ES-I3 (cell line): Measurements from ENCODE around the gene PNO1.

ENCODE experiments used
- H3K36me3 ChIP-seq: 2 replicates; pipeline ENCODE4 v1.6.1; 2013; ENCODE audit warnings: mild to moderate bottlenecking, low read length, control low read depth, moderate library complexity; ENCODE audit not compliant: insufficient read depth
- H3K4me1 ChIP-seq: 2 replicates; pipeline ENCODE4 v1.6.1; 2013; ENCODE audit warnings: mild to moderate bottlenecking, control low read depth, low read length; ENCODE audit not compliant: insufficient read depth
- H3K9ac ChIP-seq: 2 replicates; pipeline ENCODE4 v1.6.1; 2013; ENCODE audit warnings: low read depth, mild to moderate bottlenecking, low read length, moderate library complexity
- H3K9me3 ChIP-seq: 2 replicates; pipeline ENCODE4 v1.6.1; 2013; ENCODE audit warnings: mild to moderate bottlenecking, low read length, moderate library complexity; ENCODE audit not compliant: control insufficient read depth, insufficient read depth

The PNO1 gene

DNA sequence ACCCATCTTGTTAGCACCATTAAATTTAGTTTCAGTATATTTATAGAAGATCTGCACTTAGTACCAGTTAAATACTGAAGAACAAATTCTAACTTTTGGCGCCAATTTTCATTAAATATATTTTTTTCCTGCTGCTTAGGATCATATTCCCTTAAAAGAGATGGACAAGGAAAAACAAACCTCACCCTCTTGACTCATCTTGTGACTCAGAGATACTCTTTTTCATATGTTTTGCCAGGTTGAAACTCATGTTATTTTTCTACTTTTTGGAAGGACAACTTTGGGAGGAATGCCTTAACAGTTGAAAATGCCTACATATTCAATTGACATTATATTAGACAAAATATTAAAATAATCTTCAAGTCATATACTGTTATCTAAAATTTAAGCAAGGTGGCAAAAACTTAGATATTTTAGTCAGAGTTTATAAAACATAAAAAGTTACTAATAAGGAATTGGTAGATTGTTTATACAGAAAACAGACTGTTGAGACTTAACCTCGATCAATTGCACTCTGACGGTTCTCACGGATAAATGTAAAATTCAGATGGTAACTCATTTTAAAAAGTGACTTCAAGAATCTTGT is 36.2 kb downstream of the PNO1 start:
- H3K9ac ChIP-seq = no peak overlapping the region
- H3K4me1 ChIP-seq = 0 out of 2 replicates have a peak, but pooled peaks cover 9% of the 10 kb centered on the region

DNA sequence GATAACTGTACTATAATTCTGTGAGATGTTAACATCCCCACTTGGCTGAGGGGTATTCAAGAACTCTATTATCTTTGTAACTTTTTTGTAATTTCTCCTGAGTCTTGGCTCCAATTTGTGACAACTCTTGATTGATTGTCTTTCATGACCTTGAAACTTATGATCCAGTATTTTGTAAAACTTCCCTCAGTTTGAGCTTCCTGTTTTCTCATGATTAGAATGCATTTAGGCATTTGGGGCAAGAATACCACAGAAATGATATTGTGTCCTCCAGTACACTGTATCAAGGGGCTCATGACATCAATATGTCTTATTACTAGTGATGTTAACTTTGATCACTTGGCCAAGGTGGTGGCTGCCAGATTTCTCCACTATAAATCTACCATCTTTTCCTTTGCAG is 37.4 kb downstream of the PNO1 start:
- H3K36me3 ChIP-seq = no peaks in the 10 kb centered on the region
- no peaks in the 10 kb centered on the region for H3K9me3 ChIP-seq
- 0 out of 2 replicates have a peak, but pooled peaks cover 9% of the 10 kb centered on the region for H3K4me1 ChIP-seq
- no peak overlapping the region for H3K9ac ChIP-seq

More for the DNA sequence above, 36.2 kb downstream of the PNO1 start:
- no peaks in the 10 kb centered on the region for H3K9me3 ChIP-seq
- no peaks in the 10 kb centered on the region for H3K36me3 ChIP-seq

DNA sequence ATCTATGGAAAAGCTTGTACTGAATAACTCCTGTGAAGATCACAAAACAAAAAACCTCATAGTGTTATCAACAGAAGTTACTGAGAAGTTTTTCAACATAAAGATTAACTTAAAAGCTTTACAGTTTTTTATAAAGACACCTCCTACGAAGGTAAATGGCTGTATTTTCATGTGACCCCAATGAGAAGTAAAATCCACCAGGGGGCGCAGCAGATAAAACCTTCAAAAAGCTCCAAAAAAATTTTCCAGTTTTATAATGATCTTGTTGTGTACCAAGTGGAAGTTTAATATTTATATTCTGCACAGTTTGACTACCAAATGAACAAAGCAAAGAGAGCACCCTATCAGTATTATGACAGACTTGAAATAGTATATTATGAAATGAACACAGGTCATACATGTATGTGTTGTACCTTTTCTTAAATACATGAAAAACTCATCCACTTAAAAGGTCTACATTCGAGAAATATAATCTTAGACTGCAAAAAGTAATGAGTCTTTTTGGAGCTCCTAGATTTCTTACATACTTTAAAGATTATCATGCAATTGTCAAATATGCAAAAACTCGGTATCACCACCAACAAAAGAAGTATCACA is 38.5 kb downstream of the PNO1 start:
- H3K9me3 ChIP-seq = no peaks in the 10 kb centered on the region
- no peaks in the 10 kb centered on the region for H3K36me3 ChIP-seq
- 0 out of 2 replicates have a peak, but pooled peaks cover under 1% of the 10 kb centered on the region for H3K4me1 ChIP-seq
- H3K9ac ChIP-seq = no peak overlapping the region

DNA sequence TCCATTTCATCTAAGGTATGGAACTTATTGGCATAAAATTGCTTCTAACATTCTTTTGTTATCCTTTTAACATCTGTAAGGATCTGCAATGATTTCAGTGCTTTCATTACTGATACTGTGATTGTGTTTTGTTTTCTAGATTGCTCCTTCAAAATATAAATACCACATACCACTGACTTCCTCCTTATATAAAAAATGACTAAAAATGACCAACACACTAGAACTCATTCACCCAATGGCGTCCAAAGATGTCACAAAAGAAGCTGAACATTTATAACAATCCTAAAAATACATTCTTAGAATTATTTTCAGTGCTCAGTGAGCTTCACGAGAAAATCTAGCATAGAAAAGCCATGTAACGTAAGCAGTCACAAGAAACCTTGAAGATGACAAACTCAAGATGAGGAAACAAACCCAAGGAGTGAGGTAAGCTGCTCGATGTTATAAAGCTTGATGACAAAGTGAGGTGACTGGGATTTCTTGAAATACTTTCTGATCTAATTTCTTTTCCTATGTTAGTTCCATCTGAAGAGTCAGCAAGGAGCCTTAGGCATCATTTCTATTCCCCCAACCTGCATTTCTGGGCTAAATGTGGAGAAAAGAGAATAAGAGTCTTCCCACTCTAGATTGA is 42.6 kb downstream of the PNO1 start:
- H3K9ac ChIP-seq = no peak overlapping the region
- no peaks in the 10 kb centered on the region for H3K36me3 ChIP-seq
- no peaks in the 10 kb centered on the region for H3K9me3 ChIP-seq
- H3K4me1 ChIP-seq = no peaks in the 10 kb centered on the region

DNA sequence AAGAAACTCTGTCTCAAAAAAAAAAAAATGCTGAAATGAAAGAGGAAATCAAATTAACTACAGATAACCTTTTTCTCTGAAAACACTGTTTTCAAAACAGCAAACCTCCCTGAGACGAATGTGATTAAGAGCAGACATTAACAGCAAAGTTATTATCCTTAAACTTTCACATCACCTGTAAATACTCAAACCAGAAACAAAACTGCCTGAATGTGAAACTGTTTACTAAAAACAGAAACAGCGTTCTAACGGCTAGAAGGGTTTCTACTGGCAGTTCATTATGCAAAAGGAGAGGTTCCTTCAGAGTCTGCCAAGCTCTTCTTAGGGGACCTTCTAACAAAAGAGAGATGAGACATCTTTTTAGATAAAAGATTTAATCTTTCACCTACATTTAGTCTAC is 45.9 kb downstream of the PNO1 start:
- no peaks in the 10 kb centered on the region for H3K4me1 ChIP-seq

DNA sequence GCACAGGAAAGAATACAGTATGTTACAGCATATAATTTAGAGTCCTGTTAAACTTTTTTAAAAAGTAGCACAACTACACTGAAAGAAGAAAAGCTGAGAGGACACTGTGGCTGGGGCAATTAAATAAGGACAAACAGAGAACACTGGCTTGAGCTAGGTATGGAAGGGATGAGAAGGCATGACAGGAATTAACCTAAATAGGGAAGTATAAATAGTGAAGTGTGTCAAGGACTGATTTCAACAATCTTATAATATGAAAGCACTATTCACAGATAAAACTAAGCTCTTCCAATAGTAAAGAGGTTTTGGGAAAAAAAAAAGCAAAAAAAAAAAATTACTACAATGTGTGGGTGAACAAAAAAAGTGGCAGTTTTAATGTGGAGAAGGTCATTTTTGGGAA is 49.1 kb downstream of the PNO1 start:
- Histone ChIP-seq H3K36me3 (no peaks in the 10 kb centered on the region; the same call in 1 of the 2 replicates), H3K9me3 (no peaks in the 10 kb centered on the region), H3K4me1 (no peaks in the 10 kb centered on the region), H3K9ac (no peak overlapping the region)

More for the DNA sequence above, 45.9 kb downstream of the PNO1 start:
- Histone ChIP-seq H3K9ac (no peak overlapping the region), H3K9me3 (no peaks in the 10 kb centered on the region), H3K36me3 (no peaks in the 10 kb centered on the region; the same call in 1 of the 2 replicates)

DNA sequence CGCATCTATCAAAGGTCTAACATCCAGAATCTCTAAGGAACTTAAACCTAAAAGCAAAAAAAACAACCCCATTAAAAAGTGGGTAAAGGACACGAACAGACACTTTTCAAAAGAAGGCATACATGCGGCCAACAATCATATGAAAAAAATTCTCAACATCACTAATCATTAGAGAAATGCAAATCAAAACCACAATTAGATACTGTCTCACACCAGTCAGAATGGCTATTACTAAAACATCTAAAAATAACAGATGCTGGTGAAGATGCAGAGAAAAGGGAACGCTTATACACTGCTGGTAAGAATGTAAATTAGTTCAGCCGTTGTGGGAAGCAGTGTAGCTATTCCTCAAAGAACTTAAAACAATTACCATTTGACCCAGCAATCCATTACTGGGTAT is 56.7 kb downstream of the PNO1 start:
- no peak overlapping the region for H3K9ac ChIP-seq
- H3K36me3 ChIP-seq = no peaks in the 10 kb centered on the region
- no peaks in the 10 kb centered on the region for H3K4me1 ChIP-seq
- H3K9me3 ChIP-seq = no peaks in the 10 kb centered on the region

DNA sequence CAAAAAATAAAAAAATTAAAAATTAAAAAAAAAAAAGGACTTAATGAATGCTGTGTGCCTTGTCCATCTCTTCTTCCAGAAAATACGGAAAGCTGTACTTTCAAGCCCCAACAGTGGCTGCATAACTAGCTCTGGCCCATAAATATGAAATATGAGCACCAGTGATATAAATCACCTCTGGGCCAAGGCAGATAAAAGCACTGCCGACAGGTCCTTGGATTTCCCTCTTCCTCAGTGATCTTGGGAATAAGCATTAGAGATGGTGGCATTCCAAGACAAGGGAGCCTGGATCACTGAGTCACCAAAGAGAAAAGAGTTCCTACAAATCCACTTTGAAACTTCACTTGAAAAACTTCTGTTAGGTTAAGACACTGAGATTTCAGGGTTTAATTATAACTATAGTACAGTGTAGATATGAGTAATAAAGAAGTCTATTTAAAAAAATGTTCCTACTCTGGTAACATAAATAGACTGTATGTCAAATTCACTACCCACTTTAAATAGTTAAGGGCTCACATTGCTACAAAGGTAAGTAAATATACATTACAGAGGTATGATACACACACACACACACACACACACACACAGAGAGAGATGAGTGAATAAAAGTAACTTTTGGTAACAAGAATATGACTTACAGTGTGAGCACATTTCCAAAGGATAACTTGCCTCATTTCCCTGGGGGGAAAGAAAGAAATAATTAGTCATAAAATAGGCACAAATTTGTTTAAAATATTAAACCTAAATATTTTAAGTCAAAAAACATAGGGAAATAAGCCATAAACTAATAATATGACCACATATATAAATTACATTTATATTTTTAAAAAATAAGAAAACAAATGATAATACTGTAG is 59.0 kb downstream of the PNO1 start:
- H3K36me3 ChIP-seq = no peaks in the 10 kb centered on the region

DNA sequence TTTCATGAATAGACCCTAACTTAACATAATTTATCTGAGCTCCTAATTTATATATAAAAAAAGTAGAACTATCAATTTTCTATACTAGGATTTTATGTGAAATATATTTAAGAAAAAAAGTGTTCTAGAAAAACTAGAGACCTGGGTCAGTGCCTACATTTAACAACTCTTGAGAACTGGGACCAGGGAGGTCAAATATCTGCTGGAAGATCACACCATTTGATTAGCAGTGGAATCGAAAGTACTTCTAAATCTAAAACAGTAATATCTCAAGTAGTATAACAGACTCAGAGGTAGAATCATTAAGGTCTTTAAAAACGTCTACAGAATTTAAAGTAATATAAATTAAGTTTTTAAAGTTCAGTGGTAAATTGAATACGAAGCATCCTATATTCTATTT is 60.0 kb downstream of the PNO1 start:
- Histone ChIP-seq H3K36me3 (no peaks in the 10 kb centered on the region), H3K9me3 (no peaks in the 10 kb centered on the region), H3K9ac (no peak overlapping the region), H3K4me1 (no peaks in the 10 kb centered on the region)

More for the DNA sequence above, 59.0 kb downstream of the PNO1 start:
- no peaks in the 10 kb centered on the region for H3K4me1 ChIP-seq
- no peak overlapping the region for H3K9ac ChIP-seq
- H3K9me3 ChIP-seq = no peaks in the 10 kb centered on the region

DNA sequence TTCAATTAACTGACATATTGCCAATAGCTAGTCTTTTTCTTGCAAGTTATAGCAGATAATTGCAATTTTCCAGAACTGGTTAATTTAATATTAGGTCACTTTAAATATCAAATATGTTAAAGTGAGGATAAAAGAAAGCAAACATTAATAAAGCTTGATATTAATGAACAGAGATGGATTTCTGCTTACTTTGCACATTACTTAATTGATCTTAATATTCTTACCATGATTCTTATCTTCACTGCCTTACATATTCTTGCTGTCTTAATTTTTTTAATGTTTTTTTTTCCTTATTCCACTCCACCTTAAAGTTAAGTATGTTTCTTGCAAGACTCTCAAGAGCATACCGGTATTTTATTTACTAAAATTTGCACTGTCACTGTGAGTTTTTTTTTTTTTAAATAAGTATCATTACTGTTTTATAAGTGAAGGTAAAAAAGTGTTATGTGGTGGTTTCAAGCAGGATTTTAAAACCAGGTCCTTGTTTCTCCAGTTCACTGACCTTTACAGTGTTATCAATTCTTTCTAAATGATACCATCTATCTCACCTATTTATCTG is 60.7 kb downstream of the PNO1 start:
- Histone ChIP-seq H3K4me1 (no peaks in the 10 kb centered on the region), H3K9me3 (no peaks in the 10 kb centered on the region), H3K9ac (no peak overlapping the region), H3K36me3 (no peaks in the 10 kb centered on the region)

DNA sequence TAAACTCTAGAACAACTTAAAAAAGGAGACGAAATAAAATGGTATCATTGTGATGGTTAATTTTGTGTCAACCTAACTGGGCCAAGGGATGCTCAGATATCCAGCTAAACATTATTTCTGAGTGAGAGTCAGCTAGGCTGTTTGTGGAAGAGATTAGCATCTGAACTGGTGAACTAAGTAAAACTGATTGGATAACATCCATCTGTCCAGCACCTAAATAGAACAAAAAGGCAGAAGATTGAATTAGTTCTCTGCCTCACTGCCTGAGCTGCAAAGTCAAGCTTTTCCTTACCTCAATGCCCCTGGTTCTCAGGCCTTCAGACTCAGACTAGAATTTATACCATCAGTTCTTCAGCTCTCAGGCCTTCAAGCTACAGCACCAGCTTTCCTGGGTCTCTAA is 64.6 kb downstream of the PNO1 start:
- 0 out of 2 replicates have a peak, but pooled peaks cover 3% of the 10 kb centered on the region for H3K4me1 ChIP-seq
- H3K9me3 ChIP-seq = no peaks in the 10 kb centered on the region
- H3K36me3 ChIP-seq = no peaks in the 10 kb centered on the region
- no peak overlapping the region for H3K9ac ChIP-seq

DNA sequence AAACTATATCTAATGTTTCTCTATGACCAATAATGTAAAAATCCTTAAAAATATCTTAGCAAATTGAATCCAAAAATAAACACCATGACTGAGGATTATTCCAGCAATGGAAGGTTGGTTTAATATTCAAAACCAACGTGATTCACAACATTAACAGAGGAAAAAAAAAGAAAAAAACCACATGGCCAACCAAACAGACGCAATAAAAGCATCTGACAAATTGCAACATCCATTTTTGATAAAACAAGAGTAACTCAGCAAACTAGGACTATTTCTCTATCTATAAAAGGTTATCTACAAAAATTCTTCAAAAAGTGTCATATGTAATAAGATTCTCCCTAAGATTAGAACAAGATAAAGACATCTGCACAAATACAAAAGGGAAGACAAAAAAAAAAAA is 65.7 kb downstream of the PNO1 start:
- H3K9ac ChIP-seq = no peak overlapping the region
- H3K9me3 ChIP-seq = no peaks in the 10 kb centered on the region
- no peaks in the 10 kb centered on the region for H3K36me3 ChIP-seq
- 0 out of 2 replicates have a peak, but pooled peaks cover 3% of the 10 kb centered on the region for H3K4me1 ChIP-seq

DNA sequence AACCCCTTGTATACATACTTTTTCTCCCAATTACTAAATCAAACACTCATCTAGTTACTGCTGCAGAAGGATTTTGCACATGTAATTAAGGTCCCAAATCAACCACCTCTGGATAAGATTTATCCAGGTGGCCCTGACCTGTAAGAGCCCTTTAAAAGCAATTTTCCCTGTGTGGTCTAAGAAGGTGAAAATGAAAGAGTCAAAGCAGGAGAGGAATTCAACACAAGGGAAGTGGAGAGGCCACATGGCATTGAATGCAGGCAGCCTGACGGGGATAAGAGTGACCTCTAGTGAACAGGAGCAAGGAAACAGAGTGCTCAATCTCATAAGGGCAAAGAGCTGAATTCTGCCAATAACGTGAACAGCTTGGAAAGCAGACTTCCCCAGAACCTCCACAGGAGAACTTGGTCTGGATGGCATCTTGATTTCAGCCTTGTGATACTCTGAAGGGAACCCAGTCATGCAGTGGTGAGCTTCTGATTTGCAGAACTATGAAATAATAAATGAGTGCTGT is 67.5 kb downstream of the PNO1 start:
- H3K36me3 ChIP-seq = no peaks in the 10 kb centered on the region
- 0 out of 2 replicates have a peak, but pooled peaks cover 3% of the 10 kb centered on the region for H3K4me1 ChIP-seq
- no peak overlapping the region for H3K9ac ChIP-seq
- no peaks in the 10 kb centered on the region for H3K9me3 ChIP-seq
